A549 (cell line): ENCODE results near the gene SRSF4.

Source experiments
- TF ChIP-seq, protein P1 (sequence below): fragments of >200 bp; sonication (Bioruptor Twin); formaldehyde crosslinking; IDR thresholded peaks from 3 replicates; pipeline ENCODE4 v1.5.1; 2016
- TF ChIP-seq, protein P2 (sequence below): fragments of 150-350 bp; IDR thresholded peaks from 2 replicates; pipeline ENCODE4 v1.6.1; 2014; ENCODE audit warnings: low read depth, mild to moderate bottlenecking, low read length

DNA sequence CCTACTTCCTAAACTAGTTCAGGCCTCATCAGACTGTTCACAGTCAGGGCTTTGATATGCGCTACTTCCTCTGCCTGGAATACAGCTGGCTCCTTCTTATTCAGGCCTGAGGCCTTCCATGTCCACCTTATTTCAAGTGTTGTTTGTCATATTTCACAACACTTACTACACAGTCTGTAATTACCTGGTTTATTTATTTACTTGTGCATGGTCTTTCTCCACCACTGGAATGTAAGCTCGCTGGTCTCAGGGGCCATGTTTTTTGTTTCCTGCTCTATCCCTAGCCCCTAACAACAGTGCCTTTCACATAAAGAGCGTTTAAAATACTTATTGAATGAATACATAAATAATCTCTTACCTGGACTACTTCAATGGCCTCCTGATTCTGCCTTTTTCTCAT, 4.6 kb upstream of the SRSF4 start:
- TF ChIP-seq, protein P1, sequence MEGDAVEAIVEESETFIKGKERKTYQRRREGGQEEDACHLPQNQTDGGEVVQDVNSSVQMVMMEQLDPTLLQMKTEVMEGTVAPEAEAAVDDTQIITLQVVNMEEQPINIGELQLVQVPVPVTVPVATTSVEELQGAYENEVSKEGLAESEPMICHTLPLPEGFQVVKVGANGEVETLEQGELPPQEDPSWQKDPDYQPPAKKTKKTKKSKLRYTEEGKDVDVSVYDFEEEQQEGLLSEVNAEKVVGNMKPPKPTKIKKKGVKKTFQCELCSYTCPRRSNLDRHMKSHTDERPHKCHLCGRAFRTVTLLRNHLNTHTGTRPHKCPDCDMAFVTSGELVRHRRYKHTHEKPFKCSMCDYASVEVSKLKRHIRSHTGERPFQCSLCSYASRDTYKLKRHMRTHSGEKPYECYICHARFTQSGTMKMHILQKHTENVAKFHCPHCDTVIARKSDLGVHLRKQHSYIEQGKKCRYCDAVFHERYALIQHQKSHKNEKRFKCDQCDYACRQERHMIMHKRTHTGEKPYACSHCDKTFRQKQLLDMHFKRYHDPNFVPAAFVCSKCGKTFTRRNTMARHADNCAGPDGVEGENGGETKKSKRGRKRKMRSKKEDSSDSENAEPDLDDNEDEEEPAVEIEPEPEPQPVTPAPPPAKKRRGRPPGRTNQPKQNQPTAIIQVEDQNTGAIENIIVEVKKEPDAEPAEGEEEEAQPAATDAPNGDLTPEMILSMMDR, result no peak
- TF ChIP-seq, protein P2, sequence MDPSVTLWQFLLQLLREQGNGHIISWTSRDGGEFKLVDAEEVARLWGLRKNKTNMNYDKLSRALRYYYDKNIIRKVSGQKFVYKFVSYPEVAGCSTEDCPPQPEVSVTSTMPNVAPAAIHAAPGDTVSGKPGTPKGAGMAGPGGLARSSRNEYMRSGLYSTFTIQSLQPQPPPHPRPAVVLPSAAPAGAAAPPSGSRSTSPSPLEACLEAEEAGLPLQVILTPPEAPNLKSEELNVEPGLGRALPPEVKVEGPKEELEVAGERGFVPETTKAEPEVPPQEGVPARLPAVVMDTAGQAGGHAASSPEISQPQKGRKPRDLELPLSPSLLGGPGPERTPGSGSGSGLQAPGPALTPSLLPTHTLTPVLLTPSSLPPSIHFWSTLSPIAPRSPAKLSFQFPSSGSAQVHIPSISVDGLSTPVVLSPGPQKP, result no peak
